Activated CD4-positive, alpha-beta T cell treated with anti-CD3 and anti-CD28 coated beads, Interleukin-2, amount 50 U/mL, for 16 hours (primary cell): ENCODE measurements around the gene MAGEL2.
"Not testable (repeated sequence)": the region's sequence is repeated elsewhere in the genome, so short reads cannot be mapped to it uniquely, and the experiment has no call there.

ENCODE experiments used
- DNase-seq: peaks from one replicate; pipeline ENCODE4 v3.0.0-alpha.2; 2020

MAGEL2 gene

GRCh38 chr15:23602124-23602523 lies 45.5 kb downstream of the MAGEL2 start:
- DNase-seq: no peak

GRCh38 chr15:23599053-23599452 lies 48.6 kb downstream of the MAGEL2 start:
- no peak for DNase-seq

GRCh38 chr15:23597278-23597677 lies 50.4 kb downstream of the MAGEL2 start:
- DNase-seq: not testable (repeated sequence)

- no peak for DNase-seq
These were observed 50.9 kb downstream of the MAGEL2 start for GRCh38 chr15:23596736-23597135.

GRCh38 chr15:23595368-23595767 lies 52.3 kb downstream of the MAGEL2 start:
- no peak for DNase-seq

- no peak for DNase-seq
These were observed 53.4 kb downstream of the MAGEL2 start for GRCh38 chr15:23594252-23594770.
